Transverse colon (tissue), 4 donors: Measurements from ENCODE around the gene CDHR2.

Experiments used
- CTCF ChIP-seq, 5 experiments: fragments of 200-600 bp in 3 of 5; fragments of 450-650 bp in 2 of 5; sonication (generic) in 3 of 5; IDR thresholded peaks; 1 replicate in 2 of 5; 2 replicates in 3 of 5; pipeline ENCODE4 v1.5.1; 2016 to 2017; ENCODE audit warnings: antibody characterized with exemption in 5 of 5, inconsistent platforms in 3 of 5, mild to moderate bottlenecking in 2 of 5, moderate library complexity in 1 of 5
- EP300 ChIP-seq: sonication (generic); formaldehyde crosslinking; IDR thresholded peaks from one replicate; pipeline ENCODE4 v1.6.1; 2017; ENCODE audit warnings: antibody characterized with exemption, low read depth
- POLR2A ChIP-seq: fragments of 450-650 bp; IDR thresholded peaks from one replicate; pipeline ENCODE4 v1.6.1; 2016; ENCODE audit warnings: antibody characterized with exemption, mild to moderate bottlenecking, moderate library complexity
- POLR2AphosphoS5 ChIP-seq, 3 donors: sonication (generic); formaldehyde crosslinking; IDR thresholded peaks; one replicate each; pipeline ENCODE4 v1.6.1; 2016; ENCODE audit warnings: antibody characterized with exemption in 3 of 3

- no peak for TF ChIP-seq POLR2A
- no peak for TF ChIP-seq CTCF (IDR thresholded peaks at IDR 0.05)
- no peak for TF ChIP-seq EP300
- no peak for TF ChIP-seq POLR2AphosphoS5 (IDR thresholded peaks at IDR 0.05)
These were observed 33.9 kb downstream of the CDHR2 start for GRCh38 chr5:176583076-176583475.
